Mesothelial cell of epicardium (in vitro differentiated cells): ENCODE data around the gene PSMB1. TPM values are rescaled to one million over a fixed set of nuclear protein-coding genes. Genes with fewer than 3 reads are reported as not detected.
"Not testable (repeated sequence)": the region's sequence is repeated elsewhere in the genome, so short reads cannot be mapped to it uniquely, and the experiment has no call there.

Source experiments
- DNase-seq, 2 experiments: peaks; one replicate each; pipeline ENCODE4 v3.0.0; 2021; ENCODE audit warnings: low spot score in 2 of 2; ENCODE audit not compliant: unreplicated experiment in 2 of 2
- H3K27ac Mint-ChIP-seq: 2 replicates; pipeline ENCODE4 v1.8.0; 2021; ENCODE audit warnings: mixed read lengths
- H3K27me3 Mint-ChIP-seq: 2 replicates; pipeline ENCODE4 v1.8.0; 2021; ENCODE audit warnings: low read depth, mixed read lengths
- H3K36me3 Mint-ChIP-seq: 2 replicates; pipeline ENCODE4 v1.8.0; 2021; ENCODE audit warnings: mixed read lengths
- H3K4me1 Mint-ChIP-seq: 2 replicates; pipeline ENCODE4 v1.8.0; 2021; ENCODE audit warnings: mixed read lengths
- H3K4me3 Mint-ChIP-seq: 2 replicates; pipeline ENCODE4 v1.8.0; 2021; ENCODE audit warnings: mild to moderate bottlenecking, moderate library complexity, mixed read lengths
- H3K9me3 Mint-ChIP-seq: 2 replicates; pipeline ENCODE4 v1.8.0; 2021; ENCODE audit warnings: mixed read lengths
- CTCF ChIP-seq: fragments of 200-600 bp; sonication (generic); IDR thresholded peaks from one replicate; pipeline ENCODE4 v1.5.0; 2021; ENCODE audit warnings: antibody characterized with exemption; ENCODE audit not compliant: unreplicated experiment
- total RNA-seq: library from RNA; stranded (reverse); gene quantifications from 3 replicates; pipeline ENCODE4 v1.2.1, GENCODE V29; 2021

Gene PSMB1
- total RNA-seq, 1 donor from 2014 or later, result 140 TPM

DNA sequence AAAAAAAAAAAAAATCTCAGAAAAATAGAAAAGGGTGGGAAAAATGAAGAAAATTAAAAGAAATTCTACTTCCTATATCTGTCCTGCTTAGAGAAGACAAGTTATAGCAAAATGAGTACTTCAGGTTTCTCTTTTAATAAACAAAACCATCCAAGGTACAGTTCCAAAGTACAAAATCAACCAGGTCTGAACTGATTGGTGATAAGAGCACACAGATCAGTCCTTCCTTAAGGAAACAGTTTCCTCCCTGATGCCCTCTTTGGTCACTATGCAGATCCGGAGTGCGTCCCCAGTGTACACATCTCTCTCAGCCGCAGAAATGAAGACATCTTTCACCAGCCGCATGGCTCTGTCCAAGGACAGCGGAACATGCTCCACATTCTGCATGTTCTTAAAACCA lies 18.1 kb downstream of the PSMB1 start:
- Mint-ChIP-seq H3K27me3 (no peaks in the 10 kb centered on the region), H3K27ac (no peak overlapping the region), H3K9me3 (no peaks in the 10 kb centered on the region), H3K4me3 (no peak overlapping the region), H3K36me3 (peaks cover 27% of the 10 kb centered on the region), H3K4me1 (peaks cover 5% of the 10 kb centered on the region)
- no peak for TF ChIP-seq CTCF
- DNase-seq, result no peak

GRCh38 chr6:170533792-170534191 lies 19.3 kb downstream of the PSMB1 start:
- H3K27me3 Mint-ChIP-seq, result no peaks in the 10 kb centered on the region
- DNase-seq, result no peak
- TF ChIP-seq CTCF, result no peak

GRCh38 chr6:170532867-170533488 lies 20.1 kb downstream of the PSMB1 start:
- Mint-ChIP-seq H3K4me3 (no peak overlapping the region), H3K27me3 (no peaks in the 10 kb centered on the region), H3K9me3 (no peaks in the 10 kb centered on the region), H3K27ac (no peak overlapping the region), H3K4me1 (peaks cover 5% of the 10 kb centered on the region), H3K36me3 (peaks cover 21% of the 10 kb centered on the region)
- no peak for TF ChIP-seq CTCF
- no peak for DNase-seq

More at GRCh38 chr6:170533792-170534191, 19.3 kb downstream of the PSMB1 start:
- Mint-ChIP-seq H3K9me3 (no peaks in the 10 kb centered on the region), H3K36me3 (peaks cover 24% of the 10 kb centered on the region), H3K4me1 (peaks cover 5% of the 10 kb centered on the region), H3K27ac (no peak overlapping the region), H3K4me3 (no peak overlapping the region)

DNA sequence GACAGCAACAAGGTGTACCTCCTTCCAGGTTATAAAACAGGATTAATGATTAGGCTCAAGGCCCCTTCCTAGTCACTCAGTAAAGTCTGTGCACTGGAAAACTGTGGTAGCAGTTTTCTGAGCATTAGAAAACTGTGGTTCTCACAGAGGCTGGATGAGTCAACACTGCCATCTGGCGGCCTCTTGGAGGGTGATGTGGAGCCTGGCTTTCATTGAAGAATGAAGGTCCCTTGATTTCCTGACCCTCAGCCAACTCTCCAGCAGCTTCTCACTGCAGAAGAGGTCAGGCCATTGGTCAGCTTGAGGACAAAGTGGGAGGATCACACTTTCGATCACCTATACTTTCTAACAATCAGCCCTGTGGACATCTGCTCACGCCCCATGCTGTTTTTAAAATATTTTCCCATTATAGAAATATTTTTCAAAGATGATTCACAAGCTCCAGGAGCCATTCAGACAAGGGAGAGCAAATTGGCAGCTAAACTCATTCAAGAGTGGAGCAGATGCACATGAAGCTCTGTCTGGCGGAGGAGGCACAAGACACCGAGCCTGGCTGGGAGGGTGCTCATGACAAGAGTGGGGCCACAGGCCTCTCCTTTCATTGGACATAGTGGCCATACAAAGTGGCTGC lies 23.2 kb downstream of the PSMB1 start:
- peaks cover 12% of the 10 kb centered on the region for H3K4me1 Mint-ChIP-seq
- no peak overlapping the region for H3K4me3 Mint-ChIP-seq
- peaks cover 6% of the 10 kb centered on the region for H3K36me3 Mint-ChIP-seq
- DNase-seq, result peak; percentile 48 to 79
- H3K9me3 Mint-ChIP-seq, result no peaks in the 10 kb centered on the region
- TF ChIP-seq CTCF, result peak; percentile 70
- no peaks in the 10 kb centered on the region for H3K27me3 Mint-ChIP-seq
- H3K27ac Mint-ChIP-seq, result no peak overlapping the region

- not testable (repeated sequence) for H3K27me3 Mint-ChIP-seq, H3K4me1 Mint-ChIP-seq, H3K36me3 Mint-ChIP-seq, H3K27ac Mint-ChIP-seq, H3K9me3 Mint-ChIP-seq, H3K4me3 Mint-ChIP-seq, DNase-seq
Observed at GRCh38 chr6:170527995-170528394, 25.1 kb downstream of the PSMB1 start.

DNA sequence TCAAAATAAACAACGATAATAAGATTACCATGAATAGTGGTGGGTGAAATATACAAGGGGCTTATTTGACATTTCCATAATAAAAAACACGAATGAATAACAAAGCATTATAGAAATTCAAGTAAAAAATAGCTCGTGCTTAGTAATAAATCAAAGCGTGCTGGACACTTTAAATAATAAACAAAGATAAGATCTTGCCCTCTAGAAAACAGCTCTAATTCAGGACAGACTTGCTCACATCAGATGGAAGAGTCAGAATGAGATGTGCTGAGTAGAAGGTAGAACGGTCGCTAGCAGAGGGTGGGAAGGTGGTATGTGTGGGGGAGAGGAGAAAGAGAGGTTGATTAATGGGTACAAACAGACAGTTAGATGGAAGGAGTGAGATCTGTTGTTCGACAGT lies 27.3 kb downstream of the PSMB1 start:
- no peak overlapping the region for H3K4me3 Mint-ChIP-seq
- TF ChIP-seq CTCF, result no peak
- peaks cover 8% of the 10 kb centered on the region for H3K27me3 Mint-ChIP-seq
- peaks cover 6% of the 10 kb centered on the region for H3K9me3 Mint-ChIP-seq
- no peaks in the 10 kb centered on the region for H3K36me3 Mint-ChIP-seq
- no peak for DNase-seq
- H3K4me1 Mint-ChIP-seq, result peaks cover 7% of the 10 kb centered on the region
- no peak overlapping the region for H3K27ac Mint-ChIP-seq
